Neural progenitor cell (in vitro differentiated cells): ENCODE data around the gene TAF10.

Experiments used
- EZH2 ChIP-seq: fragments of 200-600 bp; sonication (generic); IDR thresholded peaks from 2 replicates; pipeline ENCODE4 v1.6.1; 2017; ENCODE audit warnings: antibody characterized with exemption, mild to moderate bottlenecking, moderate library complexity
- EZH2phosphoT487 ChIP-seq: fragments of 200-600 bp; sonication (generic); IDR thresholded peaks from 2 replicates; pipeline ENCODE4 v1.6.1; 2017; ENCODE audit warnings: antibody characterized with exemption
- TF ChIP-seq, protein P1 (sequence below): fragments of 200-600 bp; sonication (generic); IDR thresholded peaks from 2 replicates; pipeline ENCODE4 v1.5.1; 2017; ENCODE audit warnings: antibody characterized with exemption, mild to moderate bottlenecking

DNA sequence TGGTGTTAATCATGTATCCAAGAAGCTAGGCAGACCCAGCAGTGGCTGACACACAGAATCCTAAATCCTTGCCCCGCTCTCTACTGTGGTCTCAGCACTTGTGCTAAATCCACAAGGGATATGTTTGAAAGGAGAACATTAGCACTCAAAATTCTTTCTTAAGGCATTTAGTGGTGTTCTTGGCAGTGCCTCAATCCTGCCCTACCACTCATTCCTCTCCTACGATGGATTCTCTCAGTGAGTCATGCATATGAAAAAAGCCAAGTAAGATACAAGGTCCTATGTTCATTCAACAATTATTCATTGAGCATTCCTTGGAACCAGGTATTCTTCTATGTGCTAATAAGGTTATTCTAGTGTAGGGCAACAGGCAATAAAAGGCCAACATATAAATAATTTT is 39.8 kb downstream of the TAF10 start:
- TF ChIP-seq, protein P1, sequence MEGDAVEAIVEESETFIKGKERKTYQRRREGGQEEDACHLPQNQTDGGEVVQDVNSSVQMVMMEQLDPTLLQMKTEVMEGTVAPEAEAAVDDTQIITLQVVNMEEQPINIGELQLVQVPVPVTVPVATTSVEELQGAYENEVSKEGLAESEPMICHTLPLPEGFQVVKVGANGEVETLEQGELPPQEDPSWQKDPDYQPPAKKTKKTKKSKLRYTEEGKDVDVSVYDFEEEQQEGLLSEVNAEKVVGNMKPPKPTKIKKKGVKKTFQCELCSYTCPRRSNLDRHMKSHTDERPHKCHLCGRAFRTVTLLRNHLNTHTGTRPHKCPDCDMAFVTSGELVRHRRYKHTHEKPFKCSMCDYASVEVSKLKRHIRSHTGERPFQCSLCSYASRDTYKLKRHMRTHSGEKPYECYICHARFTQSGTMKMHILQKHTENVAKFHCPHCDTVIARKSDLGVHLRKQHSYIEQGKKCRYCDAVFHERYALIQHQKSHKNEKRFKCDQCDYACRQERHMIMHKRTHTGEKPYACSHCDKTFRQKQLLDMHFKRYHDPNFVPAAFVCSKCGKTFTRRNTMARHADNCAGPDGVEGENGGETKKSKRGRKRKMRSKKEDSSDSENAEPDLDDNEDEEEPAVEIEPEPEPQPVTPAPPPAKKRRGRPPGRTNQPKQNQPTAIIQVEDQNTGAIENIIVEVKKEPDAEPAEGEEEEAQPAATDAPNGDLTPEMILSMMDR: no peak
- TF ChIP-seq EZH2: no peak
- TF ChIP-seq EZH2phosphoT487: no peak
